GM21526 (cell line): Measurements from ENCODE around the gene ICOSLG.
"Not testable (repeated sequence)": the region's sequence is repeated elsewhere in the genome, so short reads cannot be mapped to it uniquely, and the experiment has no call there.

Experiments used
- ATAC-seq: cut with Tn5 transposase; IDR thresholded peaks from one replicate; pipeline ENCODE4 v1.9.1; 2021; ENCODE audit warnings: moderate library complexity; ENCODE audit not compliant: unreplicated experiment, low FRiP score

ICOSLG gene

GRCh38 chr21:44240842-44241241, at the start of gene ICOSLG:
Gene ICOSLG (minus strand): TSS chr21:44240943. CDS start chr21:44240817, 126 bp downstream.
- ATAC-seq, result not testable (repeated sequence)

DNA sequence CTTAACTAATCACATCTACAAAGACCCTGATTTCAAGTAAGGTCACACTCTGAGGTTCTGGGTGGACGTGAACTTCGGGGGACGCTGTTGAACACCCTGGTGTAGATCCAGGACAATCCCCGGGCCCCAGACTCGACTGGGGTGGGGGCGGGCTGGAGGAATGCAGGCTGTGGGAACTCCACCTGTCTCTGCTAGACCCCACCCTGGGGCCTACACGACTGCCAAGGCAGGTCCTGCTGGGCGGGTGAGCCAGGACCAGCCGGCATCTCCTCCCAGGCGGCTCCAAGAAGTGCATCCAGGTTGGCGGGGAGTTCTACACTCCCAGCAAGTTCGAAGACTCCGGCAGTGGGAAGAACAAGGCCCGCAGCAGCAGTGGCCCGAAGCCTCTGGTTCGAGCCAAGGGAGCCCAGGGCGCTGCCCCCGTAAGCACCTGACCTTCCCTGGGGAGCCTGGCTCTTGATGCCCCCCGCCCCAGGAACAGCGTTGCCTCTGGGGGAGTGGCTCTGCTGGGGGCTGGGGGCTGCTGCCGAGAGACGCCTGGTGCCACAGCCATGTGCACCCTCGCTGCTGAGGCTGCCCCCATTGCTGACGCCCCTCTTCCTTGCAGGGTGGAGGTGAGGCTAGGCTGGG, 48.8 kb upstream of the ICOSLG start:
- no peak for ATAC-seq

GRCh38 chr21:44288251-44289110, 47.7 kb upstream of the ICOSLG start:
- no peak for ATAC-seq

DNA sequence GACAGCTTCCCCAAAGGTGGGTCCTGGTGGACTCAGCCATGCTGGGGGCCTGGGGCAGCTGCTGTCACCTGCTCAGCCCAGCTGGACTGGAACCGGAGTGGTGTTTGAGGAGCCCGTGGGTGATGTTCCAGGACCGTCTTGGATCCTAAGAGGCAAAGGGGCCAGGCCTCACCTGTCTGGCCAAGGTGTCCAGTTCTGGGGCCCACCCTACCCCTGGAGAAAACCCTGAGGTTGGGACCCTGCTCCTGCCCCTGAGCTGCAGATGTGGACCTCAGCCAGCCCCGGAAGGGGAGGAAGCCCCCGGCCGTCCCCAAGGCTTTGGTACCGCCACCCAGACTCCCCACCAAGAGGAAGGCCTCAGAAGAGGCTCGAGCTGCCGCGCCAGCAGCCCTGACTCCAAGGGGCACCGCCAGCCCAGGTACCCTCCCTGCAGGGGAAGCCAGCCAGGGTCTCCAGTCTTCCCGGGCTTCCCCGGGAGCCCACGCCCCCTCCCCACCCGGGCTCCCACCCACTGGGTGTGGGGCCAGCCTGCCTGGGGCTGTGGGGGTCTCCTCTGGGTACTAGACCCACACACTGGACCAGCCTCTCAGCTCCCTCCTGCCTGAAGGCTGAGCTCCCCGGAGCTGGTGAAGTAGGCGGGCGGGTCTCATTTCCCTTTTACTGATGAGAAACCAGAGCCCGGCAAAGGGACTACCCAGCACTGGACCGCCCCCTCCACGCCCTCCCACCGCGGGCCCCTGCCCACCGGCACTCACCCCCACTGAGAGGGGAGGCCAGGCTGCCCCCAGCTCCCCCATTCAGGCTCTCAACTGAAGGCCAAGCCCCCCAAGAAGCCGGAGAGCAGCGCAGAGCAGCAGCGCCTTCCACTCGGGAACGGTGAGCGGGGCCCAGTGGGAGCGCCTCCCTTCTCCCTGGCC, 46.2 kb upstream of the ICOSLG start:
- no peak for ATAC-seq

- no peak for ATAC-seq
These were observed 45.5 kb upstream of the ICOSLG start for GRCh38 chr21:44286086-44286715.

GRCh38 chr21:44285138-44285992, 44.6 kb upstream of the ICOSLG start, which contains the start of gene AIRE:
Gene AIRE (plus strand): TSS chr21:44285876. CDS start chr21:44286007, 131 bp downstream.
- ATAC-seq, result no peak

DNA sequence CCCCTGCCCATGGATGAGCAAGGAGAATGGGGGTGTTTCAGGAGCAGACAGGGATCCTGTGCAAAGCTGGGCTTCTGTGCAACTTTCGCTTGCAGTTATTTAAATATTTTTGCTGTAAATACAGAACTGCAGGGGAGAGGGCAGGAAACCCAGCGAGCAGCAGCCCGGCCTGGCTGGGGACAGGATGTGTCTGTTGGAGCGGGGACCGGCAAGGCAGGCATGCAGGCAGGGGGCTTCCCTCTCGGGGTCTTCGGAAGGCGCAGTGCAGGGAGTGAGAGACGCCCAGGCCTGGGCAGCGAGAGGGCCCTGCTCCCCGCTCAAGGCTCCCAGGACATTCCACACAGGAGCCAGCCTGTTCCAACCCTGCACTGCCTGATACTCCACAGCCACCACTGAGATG, 43.2 kb upstream of the ICOSLG start:
- ATAC-seq, result no peak

GRCh38 chr21:44283211-44283785, 42.6 kb upstream of the ICOSLG start:
- ATAC-seq, result not testable (repeated sequence)

- no peak for ATAC-seq
These were observed 41.6 kb upstream of the ICOSLG start for GRCh38 chr21:44282370-44282769.

DNA sequence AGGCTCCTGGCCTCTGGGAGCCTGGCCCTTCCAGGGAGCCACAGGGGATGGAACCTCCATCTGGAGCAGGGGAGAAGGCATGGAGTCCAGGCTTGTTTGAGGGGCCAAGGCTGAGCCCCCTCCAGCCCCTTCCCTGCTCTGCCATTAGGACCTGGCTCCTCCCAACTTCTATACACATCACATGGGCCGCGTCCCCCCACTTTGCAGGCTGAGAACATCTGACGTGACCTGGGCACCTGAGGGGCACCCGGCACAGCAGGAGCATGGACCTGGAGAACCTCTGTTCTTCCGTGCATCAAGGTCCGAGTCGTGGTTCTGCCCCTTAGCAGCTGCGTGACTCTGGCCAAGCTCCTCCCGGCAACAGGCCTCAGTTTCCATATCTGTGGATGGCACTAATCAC, 41.1 kb upstream of the ICOSLG start:
- ATAC-seq, result no peak

DNA sequence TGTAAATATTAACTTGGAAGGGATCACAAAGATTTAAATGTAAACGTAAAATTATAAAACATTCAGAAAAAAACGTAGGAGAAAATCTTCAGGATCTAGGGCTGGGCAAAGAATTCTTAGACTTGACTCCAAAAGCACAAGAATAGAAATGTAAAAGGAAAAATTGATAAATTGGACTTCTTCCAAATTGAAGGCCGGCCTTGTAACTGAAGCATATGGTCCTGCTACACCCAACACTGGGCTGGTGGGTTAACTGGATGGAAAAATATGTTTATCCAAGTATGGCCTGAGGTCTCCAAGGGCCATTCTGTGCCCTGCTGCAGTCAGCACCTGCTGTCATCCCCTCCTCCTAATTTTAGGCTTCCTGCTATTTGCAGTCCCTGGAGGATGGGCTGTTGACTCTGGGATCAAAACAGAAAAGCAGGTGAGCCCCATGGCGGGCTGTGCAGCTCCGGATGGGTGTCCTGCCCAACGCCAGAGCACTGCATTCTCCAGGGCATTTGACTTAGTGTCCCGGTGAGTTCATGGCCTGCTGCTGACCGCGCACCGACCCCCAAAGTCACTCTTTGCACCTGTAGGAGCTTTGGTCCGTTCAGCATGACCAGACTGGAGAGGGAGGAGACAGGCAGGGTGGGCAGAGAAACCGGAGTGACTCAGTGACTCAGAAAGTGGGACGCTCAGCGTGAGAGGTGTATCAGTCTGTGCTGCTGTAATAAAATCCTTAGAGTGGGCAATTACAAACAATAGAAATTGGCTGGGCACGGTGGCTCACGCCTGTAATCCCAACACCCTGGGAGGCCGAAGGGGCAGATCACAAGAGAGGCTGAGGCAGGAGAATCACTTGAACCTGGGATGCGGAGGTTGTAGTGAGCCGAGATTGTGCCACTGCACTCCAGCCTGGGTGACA, 38.9 kb upstream of the ICOSLG start:
- no peak for ATAC-seq

GRCh38 chr21:44275041-44275440, 34.3 kb upstream of the ICOSLG start:
- ATAC-seq, result no peak

- no peak for ATAC-seq
These were observed 32.3 kb upstream of the ICOSLG start for GRCh38 chr21:44273046-44273445.

DNA sequence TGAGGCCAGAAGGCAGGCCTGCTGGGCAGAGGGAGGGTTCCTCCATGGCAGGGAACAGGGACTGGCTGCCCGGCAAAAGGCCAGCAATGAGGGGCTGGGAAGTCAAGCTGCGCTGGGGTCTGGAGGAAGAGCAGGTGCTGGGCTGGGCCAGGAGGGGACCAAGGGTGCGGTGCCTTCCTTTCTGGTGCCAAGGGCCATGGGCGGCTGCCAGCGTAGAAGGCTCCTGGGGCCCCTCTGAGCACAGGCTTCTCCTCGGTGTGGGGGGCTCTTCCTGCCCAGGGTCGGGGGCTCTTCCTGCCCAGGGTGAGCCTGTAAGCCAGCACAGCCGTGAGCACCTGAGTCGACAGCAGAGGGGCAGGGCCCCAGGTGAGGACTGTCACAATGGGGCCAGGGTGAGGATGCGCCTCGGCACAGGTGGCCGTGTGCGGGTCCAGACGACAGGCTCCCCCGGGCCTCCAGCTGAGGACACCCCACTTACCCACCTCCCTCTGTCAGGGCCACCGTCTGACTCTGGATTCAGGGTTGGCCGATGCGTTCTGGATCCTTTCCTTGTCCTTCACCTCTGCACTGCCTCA, 31.6 kb upstream of the ICOSLG start:
- ATAC-seq, result no peak

DNA sequence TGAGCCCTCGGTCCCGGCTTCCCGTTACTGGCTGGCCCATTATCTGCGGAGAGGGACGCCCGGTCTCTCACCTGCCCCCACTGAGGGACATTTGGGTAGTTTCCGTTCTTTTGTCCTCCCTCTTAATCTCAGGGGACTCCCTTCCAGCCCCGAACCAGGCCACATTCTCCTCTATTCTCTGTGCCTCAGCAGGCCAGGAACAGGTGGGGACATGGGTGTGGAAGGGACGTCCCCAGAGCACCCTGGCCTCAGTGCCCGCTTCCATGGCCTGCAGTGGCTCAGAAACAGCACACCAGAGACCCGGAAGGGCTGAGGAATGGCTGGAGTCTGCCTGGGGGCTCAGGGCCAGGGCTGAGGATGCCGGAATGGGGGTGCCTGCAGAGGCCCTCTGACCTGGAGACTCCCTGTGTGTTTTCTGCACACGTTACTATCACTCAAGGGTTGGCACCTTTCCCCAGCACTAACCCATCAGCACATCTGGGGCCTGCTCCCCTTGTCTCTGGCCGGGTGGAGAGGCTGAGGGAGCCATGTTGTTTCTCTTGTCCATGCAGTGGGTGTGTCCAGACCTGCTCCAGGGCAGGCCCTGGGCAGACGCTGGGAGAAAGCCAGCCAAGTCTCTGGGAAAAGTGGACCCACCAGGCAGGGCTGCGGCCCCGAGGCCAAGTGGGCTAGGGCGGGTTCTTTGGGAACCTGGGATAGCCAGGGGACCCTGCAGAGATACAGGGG, 31.0 kb upstream of the ICOSLG start:
- no peak for ATAC-seq

GRCh38 chr21:44269090-44269489, 28.3 kb upstream of the ICOSLG start:
- no peak for ATAC-seq

GRCh38 chr21:44267655-44268142, 27.0 kb upstream of the ICOSLG start:
- no peak for ATAC-seq
